ENCODE data around the gene RNF224.
"Not testable (repeated sequence)": the region's sequence is repeated elsewhere in the genome, so short reads cannot be mapped to it uniquely, and the experiment has no call there.

RNF224 gene

DNA sequence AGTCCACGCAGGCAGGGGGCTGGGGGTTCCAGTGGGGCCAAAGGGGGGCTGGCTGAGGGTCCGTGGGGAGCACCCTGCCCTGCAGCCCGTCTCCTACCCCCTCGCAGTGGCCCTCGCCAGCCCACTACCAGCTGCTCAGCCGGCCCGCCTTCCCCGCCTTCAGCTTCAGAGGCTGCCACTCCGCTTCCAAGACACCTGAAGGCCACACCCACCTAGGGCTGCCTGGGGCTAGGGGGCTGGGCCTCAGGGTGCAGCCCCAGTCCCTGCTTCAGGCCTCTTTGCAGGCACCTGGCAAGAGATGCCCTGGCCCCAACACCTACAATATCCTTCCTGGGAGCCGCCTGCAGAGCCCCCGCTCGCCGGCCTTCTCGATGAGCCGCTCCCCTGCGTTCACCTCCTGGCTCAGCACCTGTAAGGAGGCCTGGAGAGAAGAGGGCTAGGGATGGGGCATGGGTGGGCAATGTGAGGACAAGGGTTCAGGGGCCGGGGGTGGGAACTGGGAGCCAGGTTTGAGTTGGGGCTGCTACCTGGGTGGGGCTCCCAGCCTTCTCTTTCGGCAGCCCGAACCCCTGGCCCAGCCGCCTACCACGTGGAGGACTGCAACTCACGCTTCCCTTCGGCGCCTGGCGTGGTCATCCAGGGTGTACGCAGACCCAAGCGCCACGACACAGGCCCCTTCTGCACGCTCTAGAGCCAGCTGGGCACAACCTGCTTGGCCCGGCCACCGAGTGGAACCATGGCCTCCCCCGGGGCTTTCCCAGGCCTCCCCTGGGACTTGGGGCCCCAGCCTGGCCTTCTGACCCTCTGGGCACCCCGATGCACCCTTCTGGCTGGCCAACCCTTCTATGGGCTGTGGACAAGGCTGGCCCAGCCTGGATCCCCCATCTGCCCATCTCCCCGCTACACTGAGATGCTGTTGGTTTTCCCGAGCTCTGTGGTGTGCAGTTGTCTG, 25.5 kb downstream of the RNF224 start:
- no peaks in the 10 kb centered on the region for H3K9me3 ChIP-seq (ENCODE audit: control insufficient read depth, low read length)
- H3K27ac ChIP-seq (ENCODE audit: low read depth, low read length, severe bottlenecking) = no peak overlapping the region
- H3K4me3 ChIP-seq (ENCODE audit: extremely low read depth, insufficient read depth, low read length, poor library complexity, severe bottlenecking) = no peak overlapping the region
- peaks cover 16% of the 10 kb centered on the region for H3K4me1 ChIP-seq (ENCODE audit: control insufficient read depth, insufficient read depth, low read length, poor library complexity, severe bottlenecking)
- peaks cover 17% of the 10 kb centered on the region for H3K36me3 ChIP-seq (ENCODE audit: control insufficient read depth, insufficient read depth, low read length)
- WGBS, 2 experiments (ENCODE audit: insufficient coverage in 2 of 2) = 81 to 87% methylated on average over 27 to 31 of the region's 35 CpGs

DNA sequence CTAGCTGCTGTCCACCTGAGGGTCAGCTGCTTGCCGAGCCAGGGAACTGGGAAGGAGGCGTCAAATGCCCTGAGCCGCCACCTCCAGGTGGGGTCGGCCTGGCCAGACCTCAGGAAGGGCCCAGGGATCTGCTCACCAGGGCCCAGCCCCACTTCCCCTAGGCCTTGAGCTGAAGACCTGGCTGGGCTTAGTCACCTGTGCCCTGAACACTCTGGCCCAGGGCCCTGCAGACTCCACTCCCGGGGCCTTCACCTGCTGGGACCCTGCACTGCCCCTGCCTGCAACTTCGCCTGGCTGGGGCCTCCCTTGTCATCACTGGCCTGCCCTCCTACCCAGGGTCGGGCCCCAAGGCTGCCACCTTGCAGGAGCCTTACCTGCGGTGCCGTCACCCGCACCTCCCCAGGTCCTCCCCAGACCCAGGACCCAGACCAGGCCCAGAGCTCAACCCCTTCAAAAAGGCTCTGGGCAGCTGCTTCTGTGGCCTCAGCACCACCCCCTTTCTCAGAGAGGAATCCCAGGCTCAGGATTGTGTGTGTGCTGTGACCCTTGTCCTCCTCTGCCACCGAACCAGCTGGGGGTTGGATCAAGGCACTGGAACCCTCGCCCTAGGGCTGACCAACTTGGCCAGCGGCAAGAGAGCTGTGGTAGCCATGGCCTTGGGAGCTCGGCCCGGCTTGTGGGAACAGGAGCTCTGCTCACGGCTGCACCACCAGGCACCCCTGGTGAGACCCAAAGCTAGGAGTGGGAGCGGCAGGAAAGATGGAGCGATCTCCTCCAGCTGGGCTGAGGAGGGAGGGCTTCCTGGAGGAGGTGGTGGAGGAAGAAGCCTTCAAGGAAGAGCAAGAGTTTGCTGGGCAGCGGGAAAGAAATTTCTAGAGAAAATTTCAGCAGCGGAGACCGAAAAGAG, 26.7 kb downstream of the RNF224 start:
- no peaks in the 10 kb centered on the region for H3K9me3 ChIP-seq (ENCODE audit: control insufficient read depth, low read length)
- H3K4me1 ChIP-seq (ENCODE audit: control insufficient read depth, insufficient read depth, low read length, poor library complexity, severe bottlenecking) = peaks cover 16% of the 10 kb centered on the region
- WGBS, 2 experiments (ENCODE audit: insufficient coverage in 2 of 2) = 60 to 63% methylated on average over 15 to 16 of the region's 21 CpGs
- H3K4me3 ChIP-seq (ENCODE audit: extremely low read depth, insufficient read depth, low read length, poor library complexity, severe bottlenecking) = peak overlapping the region; percentile 97
- H3K36me3 ChIP-seq (ENCODE audit: control insufficient read depth, insufficient read depth, low read length) = peaks cover 29% of the 10 kb centered on the region
- H3K27ac ChIP-seq (ENCODE audit: low read depth, low read length, severe bottlenecking) = no peak overlapping the region

DNA sequence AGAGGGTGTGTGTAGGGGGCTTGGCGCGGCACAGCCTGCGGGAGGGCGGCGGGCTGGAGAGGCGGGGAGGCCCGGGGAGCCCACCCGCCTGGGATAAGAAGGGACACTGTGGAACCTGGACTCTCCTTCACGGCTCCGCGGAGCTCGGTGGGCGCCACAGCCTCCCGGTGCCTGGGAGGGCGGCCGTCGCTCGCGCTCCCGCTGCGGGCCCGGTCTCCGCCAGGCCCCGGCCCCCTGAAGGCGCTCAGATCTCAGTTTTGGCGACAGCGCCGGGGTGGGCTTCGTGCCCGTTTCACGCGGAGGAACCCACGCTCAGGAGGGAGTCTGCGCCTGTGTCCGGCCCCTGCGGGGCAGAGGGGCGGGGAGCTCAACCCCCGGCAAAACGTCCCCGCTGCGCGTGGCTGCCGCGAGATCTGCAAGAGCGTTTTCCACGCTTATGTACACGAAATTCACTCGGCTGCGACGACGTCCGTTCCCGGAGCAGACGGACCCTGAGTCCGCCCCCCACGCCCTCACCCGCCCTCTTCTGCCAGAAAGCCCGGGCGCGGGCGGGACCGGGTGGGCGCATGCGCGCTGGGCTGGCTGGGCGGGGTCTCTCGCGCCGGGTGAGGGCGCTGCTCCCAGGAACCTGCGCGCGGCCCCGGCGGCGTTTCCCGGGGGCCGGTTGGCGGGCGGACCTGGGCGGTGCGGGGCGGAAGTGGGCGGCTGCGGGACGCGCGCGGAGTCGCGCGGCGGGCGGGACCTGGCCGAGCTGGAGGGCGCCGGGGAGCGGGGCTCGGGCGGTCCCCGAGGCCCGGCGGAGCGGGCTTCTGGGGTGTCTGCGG, 27.5 kb downstream of the RNF224 start, which contains the start of gene NELFB:
TSS of gene NELFB (plus strand) at position 704 of the 824 bp plus-strand sequence.
- peaks cover 16% of the 10 kb centered on the region for H3K4me1 ChIP-seq (ENCODE audit: control insufficient read depth, insufficient read depth, low read length, poor library complexity, severe bottlenecking)
- 1 to 2% methylated on average over 86 to 97 of the region's 105 CpGs for WGBS, 2 experiments (ENCODE audit: insufficient coverage in 2 of 2)
- H3K27ac ChIP-seq (ENCODE audit: low read depth, low read length, severe bottlenecking) = peak within 1 kb of the TSS; percentile 80
- no peaks in the 10 kb centered on the region for H3K9me3 ChIP-seq (ENCODE audit: control insufficient read depth, low read length)
- H3K4me3 ChIP-seq (ENCODE audit: extremely low read depth, insufficient read depth, low read length, poor library complexity, severe bottlenecking) = peak within 1 kb of the TSS; percentile 97
- H3K36me3 ChIP-seq (ENCODE audit: control insufficient read depth, insufficient read depth, low read length) = peaks cover 34% of the 10 kb centered on the region

DNA sequence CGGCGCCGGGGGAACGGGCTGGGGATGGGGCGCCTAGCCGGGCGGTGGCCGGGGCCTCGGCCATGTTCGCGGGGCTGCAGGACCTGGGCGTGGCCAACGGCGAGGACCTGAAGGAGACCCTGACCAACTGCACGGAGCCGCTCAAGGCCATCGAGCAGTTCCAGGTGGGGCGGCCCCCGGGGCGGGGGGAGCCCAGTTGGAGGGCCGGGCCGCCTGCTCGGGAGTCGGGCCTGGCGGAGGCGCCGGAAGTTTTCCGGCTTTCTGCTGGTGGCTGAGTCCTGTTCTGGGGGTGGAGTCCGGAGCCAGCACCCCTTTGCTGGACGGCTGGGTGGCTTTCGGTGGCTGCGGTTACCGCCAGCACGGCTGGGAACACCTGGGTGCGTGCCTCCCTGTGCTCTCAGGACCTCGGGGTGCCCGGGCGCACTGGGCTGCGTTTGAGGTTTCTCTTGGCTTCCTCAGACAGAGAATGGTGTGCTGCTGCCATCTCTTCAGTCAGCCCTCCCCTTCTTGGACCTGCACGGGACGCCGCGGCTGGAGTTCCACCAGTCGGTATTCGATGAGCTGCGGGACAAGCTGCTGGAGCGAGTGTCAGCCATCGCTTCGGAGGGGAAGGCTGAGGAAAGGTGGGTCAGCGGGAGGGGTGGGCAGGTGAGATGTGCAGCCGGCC, 28.3 kb downstream of the RNF224 start:
- Histone ChIP-seq H3K9me3 (ENCODE audit: control insufficient read depth, low read length) (no peaks in the 10 kb centered on the region), H3K27ac (ENCODE audit: low read depth, low read length, severe bottlenecking) (peak overlapping the region; percentile 80), H3K4me3 (ENCODE audit: extremely low read depth, insufficient read depth, low read length, poor library complexity, severe bottlenecking) (peak overlapping the region; percentile 97), H3K36me3 (ENCODE audit: control insufficient read depth, insufficient read depth, low read length) (peaks cover 34% of the 10 kb centered on the region), H3K4me1 (ENCODE audit: control insufficient read depth, insufficient read depth, low read length, poor library complexity, severe bottlenecking) (peaks cover 16% of the 10 kb centered on the region)
- WGBS, 2 experiments (ENCODE audit: insufficient coverage in 2 of 2) = 2 to 4% methylated on average over 40 to 45 of the region's 51 CpGs

DNA sequence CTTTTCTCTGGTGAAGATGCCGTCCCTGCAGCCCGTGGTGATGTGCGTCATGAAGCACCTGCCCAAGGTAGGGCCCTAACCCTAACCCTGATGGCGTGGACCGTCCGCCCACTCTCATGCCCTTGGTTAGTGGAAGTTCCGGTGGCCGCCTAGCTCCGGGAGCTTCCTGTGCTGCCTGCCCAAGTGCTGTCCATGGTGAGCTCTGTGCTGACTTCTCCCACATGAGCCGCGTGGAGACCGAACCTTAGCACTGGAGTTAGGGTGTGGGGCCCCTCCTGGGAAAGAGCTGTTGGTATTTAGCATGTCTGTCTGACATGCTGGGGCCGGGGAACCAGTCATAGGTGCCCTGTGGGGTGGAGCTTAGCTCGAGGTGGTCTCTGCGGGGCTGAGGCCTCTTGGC, 29.1 kb downstream of the RNF224 start:
- peak overlapping the region; percentile 97 for H3K4me3 ChIP-seq (ENCODE audit: extremely low read depth, insufficient read depth, low read length, poor library complexity, severe bottlenecking)
- H3K9me3 ChIP-seq (ENCODE audit: control insufficient read depth, low read length) = no peaks in the 10 kb centered on the region
- H3K27ac ChIP-seq (ENCODE audit: low read depth, low read length, severe bottlenecking) = no peak overlapping the region
- WGBS, 2 experiments (ENCODE audit: insufficient coverage in 2 of 2) = 93 to 96% methylated on average over 13 to 15 of the region's 15 CpGs
- peaks cover 34% of the 10 kb centered on the region for H3K36me3 ChIP-seq (ENCODE audit: control insufficient read depth, insufficient read depth, low read length)
- peaks cover 16% of the 10 kb centered on the region for H3K4me1 ChIP-seq (ENCODE audit: control insufficient read depth, insufficient read depth, low read length, poor library complexity, severe bottlenecking)

DNA sequence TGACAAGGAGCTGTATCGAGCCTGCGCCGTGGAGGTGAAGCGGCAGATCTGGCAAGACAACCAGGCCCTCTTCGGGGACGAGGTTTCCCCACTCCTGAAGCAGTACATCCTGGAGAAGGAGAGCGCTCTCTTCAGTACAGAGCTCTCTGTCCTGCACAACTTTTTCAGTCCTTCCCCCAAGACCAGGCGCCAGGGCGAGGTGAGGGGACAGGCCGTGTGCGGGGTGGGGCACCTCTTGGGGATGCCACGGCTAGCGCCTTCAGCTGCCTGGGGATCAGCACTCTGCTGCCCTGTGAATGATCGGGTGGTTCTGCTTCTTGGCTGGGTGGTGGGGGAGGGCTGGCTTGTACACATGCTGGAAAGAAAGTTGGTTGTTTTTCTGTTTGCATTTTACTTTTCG, 29.6 kb downstream of the RNF224 start:
- WGBS, 2 experiments (ENCODE audit: insufficient coverage in 2 of 2) = 97 to 98% methylated on average over 10 to 14 of the region's 15 CpGs
- no peak overlapping the region for H3K4me3 ChIP-seq (ENCODE audit: extremely low read depth, insufficient read depth, low read length, poor library complexity, severe bottlenecking)
- peaks cover 38% of the 10 kb centered on the region for H3K36me3 ChIP-seq (ENCODE audit: control insufficient read depth, insufficient read depth, low read length)
- peaks cover 13% of the 10 kb centered on the region for H3K4me1 ChIP-seq (ENCODE audit: control insufficient read depth, insufficient read depth, low read length, poor library complexity, severe bottlenecking)
- H3K9me3 ChIP-seq (ENCODE audit: control insufficient read depth, low read length) = no peaks in the 10 kb centered on the region
- no peak overlapping the region for H3K27ac ChIP-seq (ENCODE audit: low read depth, low read length, severe bottlenecking)

DNA sequence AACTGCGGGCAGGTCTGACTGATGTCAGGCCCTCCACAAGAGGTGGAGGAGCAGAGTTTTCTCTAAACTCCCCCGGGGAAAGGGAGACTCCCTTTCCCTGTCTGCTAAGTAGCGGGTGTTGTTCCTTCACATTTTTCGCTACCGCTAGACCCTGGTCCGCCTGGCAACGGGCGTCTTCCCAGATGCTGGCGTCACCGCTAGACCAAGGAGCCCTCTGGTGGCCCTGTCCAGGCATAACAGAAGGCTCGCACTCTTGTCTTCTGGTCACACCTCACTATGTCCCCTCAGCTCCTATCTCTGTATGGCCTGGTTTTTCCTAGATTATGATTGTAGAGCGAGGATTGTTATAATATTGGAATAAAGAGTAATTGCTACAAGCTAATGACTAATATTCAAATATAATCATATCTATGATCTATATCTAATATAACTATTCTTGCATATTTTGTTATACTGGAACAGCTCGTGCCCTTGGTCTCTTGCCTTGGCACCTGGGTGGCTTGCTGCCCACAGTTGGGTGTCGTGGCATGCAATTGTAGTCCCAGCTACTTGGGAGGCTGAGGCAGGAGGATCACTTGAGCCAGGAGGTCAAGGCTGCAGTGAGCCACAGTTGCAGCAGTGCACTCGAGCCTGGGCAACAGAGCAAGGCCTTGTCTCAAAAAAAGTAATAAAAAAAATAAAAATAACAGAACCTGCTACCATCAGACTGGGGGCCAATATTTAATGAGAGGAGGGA, 35.0 kb downstream of the RNF224 start:
- H3K36me3 ChIP-seq (ENCODE audit: control insufficient read depth, insufficient read depth, low read length) = peaks cover 69% of the 10 kb centered on the region
- not testable (repeated sequence) for H3K9me3 ChIP-seq (ENCODE audit: control insufficient read depth, low read length); H3K4me3 ChIP-seq (ENCODE audit: extremely low read depth, insufficient read depth, low read length, poor library complexity, severe bottlenecking); H3K27ac ChIP-seq (ENCODE audit: low read depth, low read length, severe bottlenecking); H3K4me1 ChIP-seq (ENCODE audit: control insufficient read depth, insufficient read depth, low read length, poor library complexity, severe bottlenecking)
- WGBS, 2 experiments (ENCODE audit: insufficient coverage in 2 of 2) = 74 to 88% methylated on average over 2 to 4 of the region's 15 CpGs

DNA sequence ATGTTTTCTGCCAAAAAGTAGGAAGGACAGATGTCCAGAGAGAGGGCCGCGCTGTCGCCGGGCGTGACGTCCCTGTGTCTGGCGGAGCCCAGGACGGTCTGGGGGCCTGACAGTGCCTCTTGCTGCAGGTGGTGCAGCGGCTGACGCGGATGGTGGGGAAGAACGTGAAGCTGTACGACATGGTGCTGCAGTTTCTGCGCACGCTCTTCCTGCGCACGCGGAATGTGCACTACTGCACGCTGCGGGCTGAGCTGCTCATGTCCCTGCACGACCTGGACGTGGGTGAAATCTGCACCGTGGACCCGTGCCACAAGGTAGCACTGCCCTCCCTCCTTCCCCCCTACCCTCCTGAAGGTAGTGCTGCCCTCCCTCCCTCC, 35.6 kb downstream of the RNF224 start:
- WGBS, 2 experiments (ENCODE audit: insufficient coverage in 2 of 2) = 93 to 94% methylated on average over 23 to 24 of the region's 24 CpGs
- Histone ChIP-seq H3K4me3 (ENCODE audit: extremely low read depth, insufficient read depth, low read length, poor library complexity, severe bottlenecking) (no peak overlapping the region), H3K4me1 (ENCODE audit: control insufficient read depth, insufficient read depth, low read length, poor library complexity, severe bottlenecking) (no peaks in the 10 kb centered on the region), H3K9me3 (ENCODE audit: control insufficient read depth, low read length) (no peaks in the 10 kb centered on the region), H3K36me3 (ENCODE audit: control insufficient read depth, insufficient read depth, low read length) (peaks cover 71% of the 10 kb centered on the region), H3K27ac (ENCODE audit: low read depth, low read length, severe bottlenecking) (no peak overlapping the region)

DNA sequence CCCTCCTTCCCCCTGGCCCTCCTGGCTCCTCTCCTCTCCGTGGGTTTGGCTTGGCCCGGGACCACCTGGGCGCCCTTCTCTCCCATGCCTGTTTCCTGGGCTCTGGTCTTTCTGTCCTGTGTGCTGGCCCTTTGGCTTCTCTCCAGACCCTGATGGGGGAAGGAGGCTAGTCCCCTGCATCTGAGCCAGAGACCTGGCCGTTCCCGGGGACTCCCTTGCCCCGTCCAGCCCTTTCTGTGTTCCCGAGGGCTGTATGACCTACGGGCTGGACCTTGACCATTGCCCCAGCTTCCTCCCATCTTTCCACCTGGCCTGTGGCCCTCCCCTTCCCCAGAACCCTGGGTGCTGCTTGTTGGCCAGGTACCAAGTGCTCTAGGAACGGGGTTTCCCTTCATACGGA, 36.2 kb downstream of the RNF224 start:
- H3K4me3 ChIP-seq (ENCODE audit: extremely low read depth, insufficient read depth, low read length, poor library complexity, severe bottlenecking) = no peak overlapping the region
- no peaks in the 10 kb centered on the region for H3K4me1 ChIP-seq (ENCODE audit: control insufficient read depth, insufficient read depth, low read length, poor library complexity, severe bottlenecking)
- peaks cover 69% of the 10 kb centered on the region for H3K36me3 ChIP-seq (ENCODE audit: control insufficient read depth, insufficient read depth, low read length)
- WGBS, 2 experiments (ENCODE audit: insufficient coverage in 2 of 2) = 88 to 99% methylated on average over 9 to 10 of the region's 10 CpGs
- no peak overlapping the region for H3K27ac ChIP-seq (ENCODE audit: low read depth, low read length, severe bottlenecking)
- no peaks in the 10 kb centered on the region for H3K9me3 ChIP-seq (ENCODE audit: control insufficient read depth, low read length)
